Measurements from ENCODE around the gene ZCCHC10.
"Not testable (repeated sequence)": the region's sequence is repeated elsewhere in the genome, so short reads cannot be mapped to it uniquely, and the experiment has no call there.

ZCCHC10 gene

GRCh38 chr5:132981288-132981687 lies 45.1 kb downstream of the ZCCHC10 start:
- TF ChIP-seq Cebpa-rat (IDR thresholded peaks at IDR 0.05), result no peak
- H3K4me3 ChIP-seq, result no peak overlapping the region
- no peak overlapping the region for H3K9ac ChIP-seq
- no peak overlapping the region for H3K27ac ChIP-seq
- H3K4me2 ChIP-seq, result no peak overlapping the region
- no peaks in the 10 kb centered on the region for H3K36me3 ChIP-seq
- peaks cover 44% of the 10 kb centered on the region for H3K9me3 ChIP-seq
- no peaks in the 10 kb centered on the region for H3K4me1 ChIP-seq
- H3K27me3 ChIP-seq, result no peaks in the 10 kb centered on the region
- H4K20me1 ChIP-seq, result no peaks in the 10 kb centered on the region

- no peak for TF ChIP-seq Cebpa-rat (IDR thresholded peaks at IDR 0.05)
- Histone ChIP-seq H3K4me1 (no peaks in the 10 kb centered on the region), H3K36me3 (no peaks in the 10 kb centered on the region), H3K27ac (no peak overlapping the region), H3K9ac (no peak overlapping the region), H3K4me2 (no peak overlapping the region), H3K27me3 (no peaks in the 10 kb centered on the region), H3K9me3 (peaks cover 48% of the 10 kb centered on the region), H4K20me1 (no peaks in the 10 kb centered on the region), H3K4me3 (no peak overlapping the region)
Measured at GRCh38 chr5:132979976-132980375, 46.4 kb downstream of the ZCCHC10 start.

GRCh38 chr5:132979367-132979940 lies 46.9 kb downstream of the ZCCHC10 start:
- TF ChIP-seq Cebpa-rat (IDR thresholded peaks at IDR 0.05), result no peak
- no peak overlapping the region for H3K9ac ChIP-seq
- H3K27ac ChIP-seq, result no peak overlapping the region
- H3K36me3 ChIP-seq, result no peaks in the 10 kb centered on the region
- H3K4me1 ChIP-seq, result no peaks in the 10 kb centered on the region
- no peak overlapping the region for H3K4me2 ChIP-seq
- H3K9me3 ChIP-seq, result peaks cover 48% of the 10 kb centered on the region
- no peak overlapping the region for H3K4me3 ChIP-seq
- H4K20me1 ChIP-seq, result no peaks in the 10 kb centered on the region
- H3K27me3 ChIP-seq, result no peaks in the 10 kb centered on the region

GRCh38 chr5:132976852-132977251 lies 49.5 kb downstream of the ZCCHC10 start:
- Histone ChIP-seq H3K4me1 (no peaks in the 10 kb centered on the region), H3K4me3 (no peak overlapping the region), H3K4me2 (no peak overlapping the region), H3K27me3 (no peaks in the 10 kb centered on the region), H3K36me3 (no peaks in the 10 kb centered on the region), H3K9me3 (peaks cover 39% of the 10 kb centered on the region), H4K20me1 (no peaks in the 10 kb centered on the region), H3K9ac (no peak overlapping the region), H3K27ac (no peak overlapping the region)
- TF ChIP-seq Cebpa-rat (IDR thresholded peaks at IDR 0.05), result no peak

- not testable (repeated sequence) for H3K4me2 ChIP-seq, H3K9ac ChIP-seq, H3K4me3 ChIP-seq, H3K36me3 ChIP-seq, H3K27me3 ChIP-seq, H3K4me1 ChIP-seq, H4K20me1 ChIP-seq, H3K27ac ChIP-seq
- peaks cover 15% of the 10 kb centered on the region for H3K9me3 ChIP-seq
Measured at GRCh38 chr5:132972436-132972828, 53.9 kb downstream of the ZCCHC10 start.

GRCh38 chr5:132971483-132972435 lies 54.6 kb downstream of the ZCCHC10 start:
- Histone ChIP-seq H3K9ac (no peak overlapping the region), H3K9me3 (peaks cover 8% of the 10 kb centered on the region), H3K27ac (no peak overlapping the region), H3K27me3 (no peaks in the 10 kb centered on the region), H3K4me2 (no peak overlapping the region), H4K20me1 (no peaks in the 10 kb centered on the region), H3K36me3 (no peaks in the 10 kb centered on the region), H3K4me3 (no peak overlapping the region), H3K4me1 (no peaks in the 10 kb centered on the region)
- TF ChIP-seq Cebpa-rat (IDR thresholded peaks at IDR 0.05), result no peak

- Histone ChIP-seq H3K9me3 (no peaks in the 10 kb centered on the region), H3K27me3 (no peaks in the 10 kb centered on the region), H3K36me3 (peaks cover 7% of the 10 kb centered on the region; the same call in 1 of the 2 replicates), H3K27ac (no peak overlapping the region), H3K4me1 (peaks cover 22% of the 10 kb centered on the region), H4K20me1 (peaks cover 22% of the 10 kb centered on the region), H3K4me3 (no peak overlapping the region), H3K4me2 (no peak overlapping the region), H3K9ac (no peak overlapping the region)
- TF ChIP-seq Cebpa-rat (IDR thresholded peaks at IDR 0.05), result no peak
Measured at GRCh38 chr5:132965120-132965519, 61.2 kb downstream of the ZCCHC10 start.

- H3K9me3 ChIP-seq, result no peaks in the 10 kb centered on the region
- peaks cover 22% of the 10 kb centered on the region for H3K4me1 ChIP-seq
- TF ChIP-seq Cebpa-rat (IDR thresholded peaks at IDR 0.05), result no peak
- peak within 1 kb of the TSS; percentile 83 for H3K4me3 ChIP-seq
- peaks cover 23% of the 10 kb centered on the region; the same call in 1 of the 2 replicates for H3K36me3 ChIP-seq
- H3K9ac ChIP-seq, result peak within 1 kb of the TSS; percentile 87
- H3K27ac ChIP-seq, result peak within 1 kb of the TSS; percentile 88
- H3K27me3 ChIP-seq, result no peaks in the 10 kb centered on the region
- H3K4me2 ChIP-seq, result peak within 1 kb of the TSS; percentile 90
- H4K20me1 ChIP-seq, result peaks cover 39% of the 10 kb centered on the region
Measured at GRCh38 chr5:132963171-132964104, 62.9 kb downstream of the ZCCHC10 start, which contains the start of gene AFF4. Gene AFF4 (minus strand): TSS chr5:132963634. CDS start chr5:132937189, 26,445 bp downstream.

GRCh38 chr5:132962429-132963021 lies 63.8 kb downstream of the ZCCHC10 start:
- peak overlapping the region; percentile 88 for H3K27ac ChIP-seq
- no peaks in the 10 kb centered on the region for H3K9me3 ChIP-seq
- H3K4me1 ChIP-seq, result peaks cover 22% of the 10 kb centered on the region
- H4K20me1 ChIP-seq, result peaks cover 48% of the 10 kb centered on the region
- peak overlapping the region; percentile 90 for H3K4me2 ChIP-seq
- TF ChIP-seq Cebpa-rat (IDR thresholded peaks at IDR 0.05), result no peak
- H3K27me3 ChIP-seq, result no peaks in the 10 kb centered on the region
- H3K4me3 ChIP-seq, result peak overlapping the region; percentile 83
- H3K9ac ChIP-seq, result peak overlapping the region; percentile 87
- H3K36me3 ChIP-seq, result peaks cover 23% of the 10 kb centered on the region; the same call in 1 of the 2 replicates

Measured in BLaER1 (cell line).